ENCODE data around the gene MCC.

GRCh38 chr5:113119246-113119924 lies 368.9 kb downstream of the MCC start:
- TF ChIP-seq CTCF (IDR thresholded peaks at IDR 0.05; ENCODE audit: low read length), result no peak
- no peak for TF ChIP-seq EZH2phosphoT487 (IDR thresholded peaks at IDR 0.05; ENCODE audit: low read length)

Measured in MM.1S (cell line).